Limb (tissue), 2 donors: ENCODE measurements around the gene UBAC2.
A peak's percentile ranks its signal among the peaks of the same experiment; 100 is the strongest.
"Not testable (repeated sequence)": the region's sequence is repeated elsewhere in the genome, so short reads cannot be mapped to it uniquely, and the experiment has no call there.

Experiments
- DNase-seq, 2 donors: peaks; one replicate each; pipeline ENCODE4 v3.0.0-alpha.2; 2016; ENCODE audit errors: extremely low spot score in 2 of 2

UBAC2 gene

DNA sequence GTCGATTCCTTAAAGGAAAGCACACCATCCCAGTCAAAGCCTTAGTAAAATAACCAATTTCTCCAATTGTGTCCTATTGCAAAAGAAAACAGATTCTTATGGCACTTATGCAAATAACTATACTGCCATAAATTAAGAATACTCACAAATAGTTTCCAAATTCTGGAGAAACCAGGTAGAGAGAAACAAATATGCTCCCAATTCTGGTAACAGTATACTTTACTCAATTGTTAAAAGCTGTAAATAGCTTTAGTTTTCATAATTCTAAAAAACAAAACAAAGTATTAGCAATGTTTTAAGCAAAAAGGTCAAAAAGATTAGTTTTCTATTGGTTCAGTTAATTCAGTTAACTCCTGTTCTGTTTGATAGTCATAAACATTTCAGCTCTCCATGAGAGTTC, 18.2 kb upstream of the UBAC2 start:
- no peak for DNase-seq

DNA sequence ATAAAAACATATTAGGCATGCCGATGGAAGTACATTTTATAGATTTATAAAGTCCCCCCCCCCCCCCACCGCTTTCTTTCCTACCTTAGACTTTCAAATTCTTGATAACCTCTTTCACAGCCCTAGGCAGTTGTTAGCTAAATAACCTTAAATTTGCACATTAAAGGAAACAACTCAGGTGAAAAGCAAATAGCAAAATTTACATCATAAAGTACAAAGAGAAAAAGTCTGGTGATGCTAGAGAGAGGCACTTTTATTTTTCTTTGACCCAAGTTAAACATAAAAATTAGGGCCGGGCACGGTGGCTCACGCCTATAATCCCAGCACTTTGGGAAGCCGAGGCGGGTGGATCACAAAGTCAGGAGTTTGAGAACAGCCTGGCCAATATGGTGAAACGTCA, 15.0 kb upstream of the UBAC2 start:
- DNase-seq = no peak

- no peak for DNase-seq
These were observed 10.3 kb upstream of the UBAC2 start for GRCh38 chr13:99190147-99190985.

DNA sequence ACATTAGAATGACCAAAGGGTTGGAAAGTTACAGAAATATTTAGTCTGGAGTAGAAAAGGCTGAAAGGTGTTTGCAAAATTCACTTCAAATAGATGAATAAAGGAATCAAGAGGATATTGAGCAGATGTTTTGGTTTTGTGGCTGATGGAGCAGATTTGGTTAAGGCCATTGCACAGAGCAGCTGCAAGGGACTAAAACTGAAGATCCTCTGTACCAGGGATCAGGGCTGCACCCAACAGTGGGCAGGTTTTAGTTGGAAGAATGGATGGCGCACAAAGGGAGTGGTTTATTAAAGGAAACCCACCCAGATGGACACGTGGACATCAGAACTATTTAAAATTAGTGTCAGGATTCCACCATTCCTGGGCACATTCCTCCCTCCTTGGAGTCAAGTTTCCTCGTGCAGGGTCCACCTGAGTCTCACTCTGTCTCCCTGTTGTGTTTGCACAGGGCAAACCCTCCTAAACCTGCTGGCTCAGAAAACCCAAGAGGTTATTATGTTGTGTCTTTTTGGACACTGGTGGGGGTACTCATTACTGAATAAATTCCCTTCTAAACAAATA, 9.2 kb upstream of the UBAC2 start:
- DNase-seq = no peak

- peak in 1 of 2 donors; percentile 38 for DNase-seq
These were observed 8.7 kb upstream of the UBAC2 start for GRCh38 chr13:99191900-99192399.

- DNase-seq = no peak
These were observed 8.2 kb upstream of the UBAC2 start for GRCh38 chr13:99192480-99192879.

- DNase-seq = no peak
These were observed 7.5 kb upstream of the UBAC2 start for GRCh38 chr13:99193152-99193551.

DNA sequence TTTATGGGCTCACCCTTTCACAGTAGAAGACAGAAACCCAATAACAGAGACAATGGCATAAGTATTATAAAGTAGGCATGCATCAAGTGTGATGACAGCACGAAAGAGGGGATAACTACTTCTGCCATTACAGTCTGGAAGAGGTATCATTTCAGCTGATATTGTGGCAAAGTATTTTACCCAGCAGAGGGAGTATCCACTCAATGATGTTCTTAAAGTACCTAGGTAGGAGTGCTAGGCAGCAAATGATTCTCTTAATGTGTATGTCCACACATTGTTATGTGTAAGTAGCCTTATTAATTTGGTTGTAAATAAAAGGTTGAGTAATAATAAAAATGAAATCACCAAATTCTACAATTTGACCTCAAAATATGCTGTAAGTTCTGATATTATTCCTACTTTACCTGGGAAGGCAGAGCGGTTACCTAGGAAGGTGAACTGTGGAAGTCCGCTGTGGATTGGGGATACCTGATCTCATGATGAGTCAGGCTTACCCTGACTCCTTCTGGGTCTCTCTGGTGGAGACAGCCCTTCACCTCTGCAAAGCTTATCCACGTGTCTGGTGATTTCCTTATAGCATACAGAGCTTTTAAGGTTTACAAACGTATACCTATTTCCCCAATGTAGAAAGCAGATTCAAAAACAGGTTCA, 4.1 kb upstream of the UBAC2 start:
- no peak for DNase-seq

DNA sequence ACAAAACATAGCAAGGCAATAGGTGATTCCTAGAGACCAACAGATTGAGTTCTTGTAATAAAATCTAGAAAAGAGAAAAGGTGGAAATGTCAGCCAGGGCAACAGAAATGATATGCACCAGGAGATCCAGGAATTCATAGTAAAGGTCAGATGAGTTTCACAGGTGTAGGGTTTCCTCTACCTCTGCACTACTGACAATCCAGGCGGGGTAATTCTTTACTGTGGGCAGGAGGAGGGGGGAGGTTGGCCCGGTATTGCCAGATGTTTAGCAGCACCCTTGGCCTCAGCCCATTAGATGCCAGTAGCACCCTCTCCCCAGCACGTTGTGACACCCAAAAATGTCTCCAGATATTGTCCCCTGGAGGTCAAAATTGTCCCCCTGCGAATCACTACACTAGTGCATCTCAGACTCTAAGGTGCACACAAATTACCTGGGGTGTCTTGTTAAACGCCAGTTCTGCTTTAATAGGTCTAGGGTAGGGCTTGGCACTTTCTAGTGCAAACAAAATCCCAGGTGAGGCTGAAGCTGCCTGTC, 3.5 kb upstream of the UBAC2 start:
- DNase-seq = no peak

DNA sequence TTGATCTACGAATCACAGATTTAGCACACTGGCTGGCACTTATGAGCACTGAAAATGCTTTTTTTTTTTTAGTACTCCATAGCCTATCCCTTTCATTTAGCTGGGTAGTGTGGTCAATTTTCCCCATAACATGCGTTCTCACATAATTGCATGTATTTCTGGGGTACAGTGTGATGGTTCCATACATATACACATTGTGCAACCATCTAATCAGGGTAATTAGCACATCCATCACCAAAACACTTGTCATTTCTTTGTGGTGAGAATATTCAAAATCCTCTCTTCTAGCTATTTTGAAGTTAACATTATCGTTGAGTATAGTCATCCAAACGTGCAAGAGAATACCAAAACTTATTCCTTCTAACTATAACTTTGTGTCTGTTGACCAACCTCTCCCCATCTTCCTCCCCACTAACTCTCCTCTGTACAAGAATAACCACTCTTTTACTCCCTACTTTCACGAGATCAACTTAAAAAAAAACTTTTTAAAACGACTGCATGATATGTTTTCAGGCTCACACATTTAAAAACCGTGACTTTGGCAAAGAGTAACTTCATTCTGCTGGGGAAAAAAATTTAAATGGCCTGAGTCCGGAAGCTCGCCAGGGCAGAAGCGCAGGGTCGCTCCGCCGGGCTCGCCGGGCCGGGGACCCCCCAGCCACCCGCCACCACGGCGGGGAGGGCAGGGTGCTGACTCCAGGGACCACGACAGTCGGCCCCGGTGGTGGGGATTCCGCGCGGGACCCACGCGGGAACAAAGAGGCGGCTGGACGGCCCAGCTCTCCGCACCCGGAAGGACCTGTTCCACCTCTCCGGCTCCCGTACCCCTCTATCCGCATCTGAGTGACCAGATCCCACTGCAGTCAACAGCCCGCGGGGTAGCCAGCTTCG, 868 bp upstream of the UBAC2 start:
- peak in 1 of 2 donors; percentile 14 for DNase-seq

DNA sequence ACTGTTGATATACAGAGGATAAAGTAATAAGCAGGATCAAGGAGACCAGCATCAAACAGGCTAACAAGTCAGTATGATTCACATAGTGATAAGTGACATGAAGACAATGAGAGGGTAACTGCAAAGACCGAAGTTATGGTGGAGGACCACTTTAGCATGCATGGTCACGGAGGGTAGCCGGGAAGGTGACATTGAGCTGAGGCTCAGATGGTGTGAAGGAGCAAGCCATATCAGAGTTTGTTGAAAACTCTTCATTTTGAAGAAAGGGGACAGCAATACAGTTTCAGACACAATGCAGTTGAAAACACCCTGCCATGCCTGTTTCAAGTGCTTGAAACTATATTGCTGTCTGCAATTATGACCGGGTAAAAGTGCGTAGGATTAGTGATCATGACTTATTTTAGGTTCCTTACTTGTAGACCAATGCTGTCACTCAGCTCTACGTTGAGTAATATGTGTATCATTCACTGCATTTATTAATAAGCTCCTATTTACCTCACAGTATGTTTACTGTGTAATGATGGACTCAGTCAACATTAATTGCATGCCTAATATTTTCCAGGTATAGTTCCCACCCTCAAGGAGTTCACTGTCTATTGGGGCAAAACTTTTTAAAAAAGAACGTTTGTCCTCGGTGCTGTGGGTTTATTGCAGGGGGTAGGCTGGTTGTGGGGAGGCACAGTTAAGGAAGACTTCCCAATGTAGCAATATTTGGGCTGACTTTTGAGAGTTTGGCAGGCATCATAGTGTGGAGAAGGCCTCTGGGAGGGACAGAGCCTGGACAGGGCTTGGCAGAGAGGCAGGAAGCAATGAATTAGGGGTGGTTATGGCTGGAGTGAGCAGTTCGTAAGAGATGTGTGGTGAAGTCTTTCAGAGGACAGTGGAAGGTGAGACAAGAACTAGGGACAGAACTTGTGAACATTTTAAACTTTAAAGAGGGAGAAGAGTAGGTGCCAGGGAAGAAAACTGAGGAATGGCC, 3.2 kb downstream of the UBAC2 start:
- DNase-seq = no peak

GRCh38 chr13:99205621-99206220, 5.1 kb downstream of the UBAC2 start:
- DNase-seq = no peak

- no peak for DNase-seq
These were observed 5.6 kb downstream of the UBAC2 start for GRCh38 chr13:99206226-99206625.

DNA sequence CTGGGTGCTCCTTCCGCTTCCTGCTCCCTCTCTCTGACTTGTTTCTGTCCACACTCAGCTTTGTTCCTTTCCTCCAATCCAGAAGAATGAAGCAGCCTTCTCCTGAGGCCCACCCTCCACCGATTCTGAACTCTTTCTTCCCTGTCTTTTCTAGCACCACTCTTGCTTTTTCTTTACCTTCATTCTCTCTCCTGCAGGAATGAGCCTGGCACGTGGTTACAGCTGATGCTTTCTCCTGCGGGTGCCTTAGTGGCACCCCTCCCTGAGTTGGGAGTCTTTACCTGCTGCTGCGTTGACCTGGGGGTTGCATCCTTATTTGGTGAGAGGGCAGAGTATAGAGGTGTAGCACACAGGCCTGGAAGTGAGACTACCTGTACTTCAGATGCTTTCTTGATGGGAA, 6.2 kb downstream of the UBAC2 start:
- no peak for DNase-seq

DNA sequence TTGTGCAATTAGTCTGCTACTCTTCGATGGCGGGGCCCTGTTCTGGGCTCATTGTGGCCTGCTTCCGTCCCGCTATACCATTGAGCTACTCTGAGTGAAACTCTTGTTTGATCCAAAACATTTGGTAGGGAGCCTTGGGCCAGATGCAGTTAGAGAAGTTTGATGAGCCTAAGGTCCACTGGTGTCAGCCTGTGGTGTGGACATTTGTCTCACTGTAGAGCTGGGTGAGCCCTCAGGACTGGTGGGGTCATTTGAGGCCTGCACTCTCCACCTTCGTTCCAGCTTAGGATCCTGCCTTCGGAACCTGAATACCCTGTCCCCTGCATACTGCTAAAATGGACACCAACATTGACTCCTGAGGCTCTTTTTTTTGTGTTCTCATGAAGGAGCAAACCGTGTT, 6.9 kb downstream of the UBAC2 start:
- no peak for DNase-seq

DNA sequence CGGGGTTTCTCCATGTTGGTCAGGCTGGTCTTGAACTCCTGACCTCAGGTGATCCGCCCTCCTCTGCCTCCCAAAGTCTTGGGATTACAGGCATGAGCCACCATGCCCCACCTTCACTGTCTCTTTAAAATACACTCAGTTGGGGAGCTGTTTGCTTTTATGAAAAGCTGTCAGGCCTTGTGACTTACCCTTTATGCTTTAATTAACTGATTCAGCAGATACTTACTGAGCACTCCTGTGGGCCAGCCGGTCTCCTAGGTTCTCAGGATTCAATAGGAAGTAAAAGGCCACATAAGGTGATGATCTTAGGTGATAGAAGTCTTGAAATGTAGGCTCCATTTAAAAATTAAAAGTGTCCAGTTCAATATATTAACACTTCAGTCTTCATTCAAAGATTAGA, 7.5 kb downstream of the UBAC2 start:
- no peak for DNase-seq

- DNase-seq = no peak
These were observed 8.3 kb downstream of the UBAC2 start for GRCh38 chr13:99208845-99209527.

GRCh38 chr13:99210627-99211026, 10.0 kb downstream of the UBAC2 start:
- not testable (repeated sequence) for DNase-seq

GRCh38 chr13:99211421-99212035, 10.9 kb downstream of the UBAC2 start:
- no peak for DNase-seq
